NCI-H2171 (cell line): ENCODE measurements around the gene SYT1.
"Not testable (repeated sequence)": the region's sequence is repeated elsewhere in the genome, so short reads cannot be mapped to it uniquely, and the experiment has no call there.

Source experiments
- DNase-seq: peaks from one replicate; lab custom pipeline; 2025; lab: John Stamatoyannopoulos, UW

The SYT1 gene

DNA sequence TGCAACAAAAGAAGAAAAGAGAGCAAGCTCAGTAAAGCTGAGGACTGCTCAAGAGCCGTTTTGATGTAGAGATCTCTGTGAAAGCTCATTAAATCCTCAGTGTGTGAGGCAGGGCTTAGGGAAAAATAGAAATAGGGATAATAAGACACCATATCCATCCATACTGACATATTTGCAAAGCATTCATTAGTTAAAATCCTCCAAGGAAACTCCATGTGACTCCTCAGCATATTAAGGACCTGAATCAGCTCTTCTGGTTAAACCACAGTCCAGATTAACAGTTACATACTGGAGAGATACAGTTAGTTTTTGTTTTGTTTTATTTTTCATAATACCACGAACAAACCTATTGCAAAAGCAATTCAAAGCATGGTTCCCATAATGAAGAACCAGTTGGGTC is 538.0 kb downstream of the SYT1 start:
- DNase-seq: no peak

DNA sequence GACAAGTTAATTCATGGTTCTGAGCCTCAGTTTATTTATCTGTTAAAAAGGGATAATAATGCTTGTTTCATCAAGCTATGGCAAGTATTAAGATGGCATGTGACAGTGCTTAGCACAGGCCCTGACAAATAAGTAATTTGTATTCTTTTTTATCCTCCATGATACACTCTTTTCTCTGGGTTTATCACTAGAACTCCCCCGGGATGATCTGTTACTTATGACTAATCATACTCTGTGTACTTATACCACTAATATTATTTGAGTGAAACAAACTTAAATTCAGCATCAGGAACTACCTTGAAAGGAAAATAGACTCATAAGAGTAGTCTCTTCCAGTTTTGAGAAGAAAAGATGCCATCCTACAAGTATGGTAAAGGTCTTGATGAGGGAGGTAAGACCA is 542.4 kb downstream of the SYT1 start:
- DNase-seq: no peak

DNA sequence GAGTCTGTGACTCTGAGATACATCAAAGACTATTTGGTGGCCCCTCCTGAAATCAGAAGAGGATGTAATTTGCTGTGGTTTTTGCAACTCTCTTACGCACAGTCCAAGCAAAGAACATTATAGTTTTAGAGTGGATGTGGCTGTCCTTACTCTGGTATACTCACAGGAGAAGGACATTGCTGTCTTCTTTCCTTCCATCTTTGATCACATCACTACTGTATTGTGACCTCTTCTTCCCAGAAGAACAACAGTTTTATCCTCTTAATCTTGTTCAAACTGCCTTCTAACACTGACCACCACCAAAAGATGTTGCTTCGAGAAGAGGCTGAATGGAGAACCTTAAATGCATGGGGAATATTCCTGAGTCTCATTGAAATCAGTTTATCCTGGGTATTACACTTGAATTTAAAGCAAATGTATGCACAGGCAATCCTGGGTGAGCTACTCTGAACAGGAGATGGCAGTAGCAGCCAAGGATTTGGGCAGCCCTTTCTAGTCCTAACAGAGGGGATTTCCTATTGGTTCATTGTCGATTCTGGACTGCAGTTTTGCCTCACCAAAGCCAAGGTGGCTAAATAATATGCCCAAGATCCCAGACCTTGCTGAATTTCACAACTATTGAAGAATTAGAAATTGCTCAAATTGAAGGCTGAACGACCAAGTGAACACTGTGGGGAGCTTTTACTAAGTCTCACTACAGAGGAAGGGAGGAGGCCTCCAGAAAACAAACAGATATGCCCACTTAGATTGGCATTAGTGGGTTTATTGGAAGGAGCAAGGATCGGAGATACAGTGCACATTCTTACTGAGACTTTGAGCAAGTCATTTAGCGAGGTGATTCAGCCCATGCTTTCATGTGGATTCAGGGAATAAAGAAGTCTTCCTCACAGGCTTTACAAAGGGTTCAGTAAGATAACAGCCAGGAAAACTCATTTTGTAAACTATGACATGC is 543.4 kb downstream of the SYT1 start:
- DNase-seq: peak; percentile 14

DNA sequence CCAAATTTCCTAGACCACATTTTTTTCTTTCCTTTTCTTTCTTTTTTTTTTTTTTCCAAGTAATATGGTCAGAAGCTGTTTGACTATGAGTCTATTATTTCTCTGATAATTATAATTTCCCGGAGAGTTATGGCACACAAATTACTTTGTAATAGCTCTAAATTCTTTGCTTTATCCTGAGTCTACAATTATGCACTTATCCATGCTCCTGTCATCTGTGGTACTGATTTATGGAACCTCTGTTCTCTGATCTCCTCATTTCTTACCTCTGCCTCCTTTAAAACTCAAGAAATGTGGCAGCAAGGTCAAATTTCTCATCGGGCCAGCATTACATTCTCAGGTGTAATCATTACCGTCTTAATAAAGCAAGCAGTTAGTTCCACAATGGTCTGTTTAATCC is 544.1 kb downstream of the SYT1 start:
- no peak for DNase-seq

DNA sequence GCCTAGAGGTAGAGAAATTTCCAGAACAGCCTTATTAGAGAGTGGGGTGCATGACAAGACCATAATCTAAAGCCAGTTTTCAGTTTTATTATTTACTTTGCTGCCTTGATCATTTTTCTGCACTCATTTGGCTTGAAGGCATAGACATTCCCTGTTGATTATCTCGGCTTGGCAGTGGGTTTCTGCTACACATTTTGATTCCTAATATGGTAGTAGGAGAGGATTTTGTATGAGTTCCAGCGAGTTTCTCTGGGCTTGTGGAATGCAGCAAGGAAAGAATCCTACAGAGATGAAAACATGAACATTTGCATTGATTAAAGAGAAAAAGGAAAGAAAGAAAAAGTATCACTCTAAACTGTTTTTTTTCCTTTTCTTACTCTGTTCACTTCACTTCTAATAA is 545.0 kb downstream of the SYT1 start:
- no peak for DNase-seq

DNA sequence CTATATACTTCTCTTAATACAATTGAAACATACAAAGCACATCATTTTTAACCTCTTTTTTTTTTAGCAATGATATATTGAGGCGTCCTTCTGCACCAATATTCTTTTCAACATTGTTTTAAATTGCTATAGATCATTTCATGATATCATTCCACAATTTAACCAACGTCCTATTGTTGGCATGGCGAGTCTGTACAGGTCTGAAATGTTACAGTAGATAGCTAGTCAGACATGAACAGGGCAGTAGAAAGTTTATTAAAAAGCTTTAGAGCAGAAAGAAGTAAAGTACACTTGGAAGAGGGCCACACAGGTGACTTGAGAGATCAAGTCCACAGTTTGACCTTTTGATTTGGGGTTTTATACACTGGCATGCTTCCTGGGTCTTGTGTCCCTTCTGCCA is 547.2 kb downstream of the SYT1 start:
- DNase-seq: no peak

DNA sequence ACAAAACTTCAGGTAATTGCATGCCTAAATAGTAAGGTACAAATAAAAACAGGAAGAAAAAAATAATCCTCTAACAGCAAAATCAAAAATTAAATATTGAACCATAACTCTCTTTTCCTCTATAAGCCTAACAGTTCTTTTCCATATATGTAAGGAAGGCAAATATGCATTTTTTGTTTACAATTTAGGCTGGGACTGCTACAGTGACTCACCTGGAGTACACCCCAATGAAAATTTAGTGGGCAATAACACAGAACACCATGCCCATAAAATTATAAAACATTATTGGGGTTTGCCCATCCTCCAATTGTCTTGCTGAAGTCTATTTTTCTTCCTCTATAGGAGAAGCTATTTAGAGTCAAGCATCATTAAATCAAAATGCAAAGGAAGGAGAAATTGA is 549.2 kb downstream of the SYT1 start:
- DNase-seq: no peak

DNA sequence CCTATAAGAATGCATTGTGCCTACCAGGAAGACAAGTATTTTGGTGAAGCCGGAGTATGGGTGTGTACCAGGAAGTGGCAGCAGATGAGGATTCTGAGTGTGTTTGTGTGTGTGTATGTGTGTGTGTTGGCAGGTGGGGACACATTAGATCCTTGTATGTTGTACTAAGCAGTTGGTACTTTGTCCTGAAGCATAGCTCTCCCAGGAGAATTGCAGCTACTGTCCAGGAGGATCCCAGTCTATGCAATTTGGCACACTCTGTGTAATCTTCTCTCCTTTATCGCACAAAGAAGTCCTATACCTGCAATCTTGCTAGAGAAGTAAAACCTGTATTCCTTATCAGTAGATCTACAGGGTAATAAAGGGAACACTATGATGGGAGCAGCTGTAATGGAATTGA is 549.7 kb downstream of the SYT1 start:
- DNase-seq: no peak

DNA sequence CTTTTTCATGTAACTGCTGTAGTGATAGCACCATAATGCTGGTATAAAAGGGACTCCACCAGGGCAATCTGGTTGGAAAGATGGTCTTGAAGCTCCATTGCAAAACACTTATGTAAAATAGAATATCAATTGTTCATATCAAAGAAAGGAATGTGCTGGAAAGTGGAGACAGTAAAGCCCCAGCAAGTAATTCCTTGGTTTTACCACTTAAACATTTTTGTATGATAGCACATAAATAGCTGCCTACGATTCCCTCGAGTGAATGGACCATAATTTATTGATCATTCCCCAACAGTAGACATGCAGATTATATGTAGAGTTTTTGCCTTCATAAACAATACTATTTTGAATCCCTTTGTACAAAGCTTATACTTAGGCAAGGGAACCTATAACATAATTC is 550.7 kb downstream of the SYT1 start:
- DNase-seq: no peak

DNA sequence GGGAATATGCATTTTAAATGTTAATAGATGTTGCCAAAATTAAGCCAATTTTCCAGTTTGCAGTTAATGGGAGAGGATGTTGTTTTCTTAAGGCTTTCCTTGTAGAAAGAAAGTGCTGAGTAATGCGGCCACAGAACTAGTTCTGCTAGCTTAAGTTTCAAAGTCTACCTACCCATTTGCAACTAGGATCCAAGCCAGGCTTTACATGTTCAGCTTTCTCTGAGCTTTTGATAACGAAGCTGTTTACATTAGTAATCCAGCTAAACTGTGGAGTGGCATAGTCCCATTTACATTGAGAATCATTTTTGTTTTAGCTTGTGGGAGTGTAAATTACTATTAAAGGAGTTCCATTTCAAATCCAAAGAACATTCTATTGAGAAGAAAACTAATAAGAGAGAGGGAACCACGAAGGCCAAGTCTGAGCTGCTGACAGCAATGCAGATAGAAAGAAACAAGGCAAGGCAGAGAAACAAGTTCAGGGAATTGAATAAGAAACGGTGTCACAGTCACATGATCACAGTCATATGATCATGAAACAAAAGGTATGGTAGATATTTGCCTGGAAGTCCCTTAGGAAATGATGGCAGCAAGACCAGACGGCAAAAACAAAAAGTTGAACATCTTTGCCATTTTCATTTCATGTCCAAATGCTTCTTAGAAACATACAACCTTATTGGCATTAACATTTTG is 551.3 kb downstream of the SYT1 start:
- no peak for DNase-seq

DNA sequence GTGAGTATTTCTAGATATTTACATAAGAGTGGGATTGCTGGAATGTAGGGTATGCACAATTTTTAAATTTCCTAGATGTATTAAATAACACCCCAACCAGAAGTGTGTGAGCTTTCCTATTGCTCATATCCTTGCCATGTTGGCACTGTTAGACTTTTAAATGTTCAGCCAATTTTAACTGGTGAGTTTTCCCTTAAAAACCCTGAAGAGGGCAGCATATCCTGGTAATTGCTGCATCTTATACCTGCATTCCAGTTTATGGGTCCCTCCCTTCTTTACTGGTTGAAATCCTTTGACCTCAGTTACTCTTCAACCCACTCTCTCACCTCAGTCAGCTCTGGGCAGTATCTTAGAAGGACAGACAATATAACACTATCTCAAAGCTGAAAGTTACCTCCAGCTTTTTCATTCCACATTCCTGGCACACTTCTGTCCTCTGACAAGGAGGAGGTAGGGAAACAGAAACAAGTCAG is 555.6 kb downstream of the SYT1 start:
- no peak for DNase-seq

DNA sequence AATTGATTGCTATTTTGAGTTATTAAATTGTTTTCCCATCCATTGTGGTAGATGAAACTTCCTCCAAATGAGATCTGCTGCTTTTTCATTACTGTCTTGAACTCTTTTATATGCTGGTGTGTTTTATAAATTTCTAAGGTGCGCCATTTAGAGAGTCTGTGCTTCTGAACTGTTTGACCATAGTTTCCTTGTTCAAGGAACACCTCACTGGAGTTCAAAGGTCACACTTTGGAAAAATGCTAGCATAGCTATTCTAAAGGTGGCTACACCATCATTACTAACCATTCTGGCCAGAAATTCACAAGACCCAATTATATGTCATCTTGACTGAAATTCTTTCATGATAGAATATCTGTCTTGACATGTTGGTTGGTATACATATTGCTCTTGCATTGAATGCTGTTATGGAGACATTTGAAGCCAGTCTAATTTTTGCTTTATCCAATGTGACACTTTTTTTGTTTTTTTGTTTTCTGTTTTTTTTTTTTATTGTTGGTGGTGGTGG is 556.7 kb downstream of the SYT1 start:
- DNase-seq: no peak

DNA sequence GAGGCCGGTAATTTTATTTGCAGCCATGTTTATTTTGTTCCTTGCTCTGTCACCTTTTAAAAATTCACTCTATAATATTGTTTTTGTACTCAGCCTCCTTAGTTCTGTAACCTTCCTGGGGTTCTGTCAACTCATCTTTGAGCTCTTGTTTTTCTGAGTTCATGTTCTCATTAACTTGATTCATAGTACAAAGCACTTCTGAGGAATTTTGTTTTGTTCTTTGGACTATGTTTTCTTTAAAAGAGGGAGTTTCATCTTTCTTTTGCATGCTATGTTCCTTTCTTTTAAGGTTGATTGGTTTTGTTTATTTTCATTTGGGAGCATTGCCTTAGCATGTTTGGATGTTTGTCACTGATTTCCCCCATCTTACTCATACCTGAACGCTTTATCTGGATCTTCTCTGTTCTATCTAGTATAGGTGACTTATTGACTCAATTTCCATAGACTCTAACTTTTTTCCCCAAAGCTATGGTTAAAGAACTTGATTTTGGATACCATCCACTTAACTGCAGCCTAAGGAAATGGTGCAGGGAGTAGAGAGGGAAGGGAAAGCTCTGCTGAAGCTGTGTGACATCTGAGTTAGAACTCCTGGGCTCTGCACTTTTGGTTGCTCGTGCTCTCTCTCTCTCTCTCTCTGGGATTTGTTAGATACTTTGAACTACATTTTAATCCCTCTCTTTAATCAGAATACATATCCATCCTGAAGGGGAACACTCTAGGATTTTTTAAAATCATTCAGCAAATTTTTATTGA is 557.7 kb downstream of the SYT1 start:
- DNase-seq: no peak

DNA sequence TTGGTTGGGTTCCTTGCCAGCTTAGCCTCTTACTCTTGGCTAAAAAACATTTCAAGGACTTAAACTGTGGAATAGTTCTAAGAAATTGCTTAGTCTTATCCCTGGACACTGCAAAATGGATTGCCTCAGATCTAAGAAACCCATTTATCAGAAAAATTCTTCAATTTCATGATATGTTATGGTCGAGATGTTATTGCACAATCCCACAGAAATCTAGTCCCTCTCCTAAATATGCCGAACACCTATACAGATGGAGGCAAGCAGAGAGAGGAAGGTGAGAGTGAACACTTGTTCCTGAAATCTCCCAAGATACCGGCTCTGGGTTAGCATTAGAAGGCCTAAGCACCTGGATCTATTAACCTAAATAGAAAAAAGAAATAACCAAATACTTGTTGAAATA is 559.0 kb downstream of the SYT1 start:
- no peak for DNase-seq

DNA sequence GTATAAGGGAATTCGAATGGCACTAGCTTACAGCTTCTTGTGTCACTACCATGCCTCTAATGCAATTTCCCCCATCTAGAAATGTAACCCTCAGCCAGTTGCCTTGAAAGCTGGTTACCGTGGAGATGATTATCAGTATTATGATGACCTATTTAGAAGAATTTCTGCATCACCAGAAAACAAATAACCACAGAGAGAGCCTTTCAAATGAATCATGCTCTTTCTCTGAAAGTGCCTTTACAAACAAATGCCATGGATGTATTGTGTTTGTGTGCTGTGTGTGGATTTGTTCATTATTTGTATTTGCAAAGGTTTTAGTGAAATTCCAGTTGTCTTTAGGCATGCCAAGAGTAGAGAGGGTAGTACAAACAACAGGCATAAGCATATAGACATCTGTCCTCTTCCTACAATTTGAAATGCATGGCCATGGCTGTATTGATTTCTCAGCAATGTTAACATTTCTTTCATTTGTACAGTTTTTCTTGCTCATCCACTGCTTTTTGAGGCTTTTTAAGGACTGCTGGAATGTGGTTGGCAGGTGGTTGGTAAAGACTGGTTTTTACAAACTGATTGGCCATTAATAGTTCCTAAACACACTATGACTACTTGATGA is 559.6 kb downstream of the SYT1 start:
- DNase-seq: no peak

DNA sequence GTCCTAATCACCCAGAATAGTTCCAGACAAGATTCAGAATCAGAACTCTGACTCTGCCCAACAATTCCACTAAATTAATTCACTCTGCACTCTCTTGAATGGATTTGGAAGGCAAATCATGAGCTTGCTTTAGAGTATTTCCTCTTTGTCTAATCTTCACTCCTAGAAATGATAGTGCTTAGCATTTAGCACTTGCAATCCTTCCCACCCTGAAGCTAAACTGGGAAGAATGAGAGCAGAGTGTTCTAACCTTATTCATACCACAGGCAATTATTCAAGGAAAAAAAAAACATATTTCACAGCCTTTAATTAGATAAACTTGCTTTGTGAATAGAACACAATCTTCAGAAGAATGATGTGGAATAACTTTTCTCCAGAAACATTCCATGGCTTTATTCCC is 561.5 kb downstream of the SYT1 start:
- no peak for DNase-seq

DNA sequence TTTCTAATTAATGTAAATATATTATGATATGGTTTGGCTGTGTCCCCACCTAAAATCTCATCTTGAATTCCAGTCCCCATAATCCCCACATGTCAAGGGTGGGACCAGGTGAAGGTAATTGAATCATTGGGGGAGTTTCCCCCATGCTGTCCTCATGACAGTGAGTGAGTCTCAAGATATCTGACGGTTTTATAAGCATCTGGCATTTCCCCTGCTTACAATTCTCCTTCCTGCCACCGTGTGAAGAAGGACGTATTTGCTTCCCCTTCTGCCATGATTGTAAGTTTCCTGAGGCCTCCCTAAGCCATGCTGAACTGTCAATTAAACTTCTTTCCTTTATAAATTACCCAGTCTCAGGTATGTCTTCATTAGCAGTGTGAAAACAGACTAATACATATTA is 562.2 kb downstream of the SYT1 start:
- DNase-seq: not testable (repeated sequence)

DNA sequence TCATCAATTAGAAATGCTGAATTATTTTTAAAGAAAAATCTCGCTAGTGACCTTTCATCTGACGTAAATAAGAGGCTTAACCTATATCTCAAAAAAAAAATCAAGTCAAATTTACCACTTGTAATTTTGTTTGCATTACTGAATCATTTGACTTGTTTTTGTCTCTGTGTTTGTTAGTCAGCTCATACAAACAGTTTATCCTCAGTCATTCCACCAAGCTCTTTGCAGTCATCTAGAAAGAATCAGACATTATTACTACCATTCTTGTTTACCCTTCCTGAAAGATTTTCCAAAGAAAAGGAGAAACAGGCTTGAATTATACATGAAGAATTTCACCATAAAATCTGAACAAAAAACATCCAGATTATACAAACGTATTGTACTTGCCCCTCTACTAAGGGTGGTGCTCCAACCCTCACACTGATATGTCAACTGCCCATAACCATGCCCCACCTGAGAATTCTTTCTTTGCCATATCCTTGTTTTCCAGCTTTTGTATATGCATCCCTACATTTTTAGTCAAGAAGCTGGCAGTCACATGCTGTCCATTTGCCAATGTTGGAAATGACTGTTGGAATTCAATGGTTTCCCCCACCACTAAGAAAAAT is 569.0 kb downstream of the SYT1 start:
- no peak for DNase-seq

DNA sequence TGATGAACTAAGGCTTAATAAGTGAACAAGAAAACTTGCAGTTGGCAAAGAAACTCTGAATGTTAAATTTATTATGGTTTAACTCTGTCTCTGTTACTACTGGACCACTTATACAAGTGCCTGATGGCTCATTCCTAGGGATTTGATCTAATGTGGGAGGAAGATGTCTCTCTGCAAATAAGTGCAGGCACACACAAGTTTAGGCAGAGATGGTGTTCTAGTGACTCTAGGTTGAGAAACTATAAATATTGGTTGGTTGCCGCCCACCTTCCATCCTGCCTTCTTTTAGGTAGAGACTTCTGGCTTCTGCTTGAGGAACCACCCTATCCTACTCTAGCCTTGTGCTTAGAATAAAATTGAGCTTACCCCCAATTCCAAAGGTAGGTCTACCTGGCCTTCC is 570.0 kb downstream of the SYT1 start:
- no peak for DNase-seq

DNA sequence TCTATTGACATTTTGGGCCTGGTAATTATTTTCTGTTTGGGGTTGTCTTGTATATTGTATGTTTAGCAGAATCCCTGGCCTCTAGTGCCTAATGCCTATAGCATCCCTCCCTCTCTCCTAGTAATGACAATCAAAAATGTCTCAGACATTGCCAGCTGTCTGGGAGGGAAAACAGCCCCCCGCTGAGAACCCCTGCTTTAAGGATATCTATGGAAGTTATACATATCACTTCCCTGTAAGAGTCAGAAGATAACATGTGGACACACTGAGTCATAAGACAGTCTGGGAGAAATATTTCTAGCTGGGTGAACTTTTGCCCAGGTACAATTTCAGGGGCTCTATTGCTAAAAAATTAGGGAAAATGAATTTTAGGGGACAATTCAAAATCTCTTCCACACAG is 571.2 kb downstream of the SYT1 start:
- DNase-seq: no peak

DNA sequence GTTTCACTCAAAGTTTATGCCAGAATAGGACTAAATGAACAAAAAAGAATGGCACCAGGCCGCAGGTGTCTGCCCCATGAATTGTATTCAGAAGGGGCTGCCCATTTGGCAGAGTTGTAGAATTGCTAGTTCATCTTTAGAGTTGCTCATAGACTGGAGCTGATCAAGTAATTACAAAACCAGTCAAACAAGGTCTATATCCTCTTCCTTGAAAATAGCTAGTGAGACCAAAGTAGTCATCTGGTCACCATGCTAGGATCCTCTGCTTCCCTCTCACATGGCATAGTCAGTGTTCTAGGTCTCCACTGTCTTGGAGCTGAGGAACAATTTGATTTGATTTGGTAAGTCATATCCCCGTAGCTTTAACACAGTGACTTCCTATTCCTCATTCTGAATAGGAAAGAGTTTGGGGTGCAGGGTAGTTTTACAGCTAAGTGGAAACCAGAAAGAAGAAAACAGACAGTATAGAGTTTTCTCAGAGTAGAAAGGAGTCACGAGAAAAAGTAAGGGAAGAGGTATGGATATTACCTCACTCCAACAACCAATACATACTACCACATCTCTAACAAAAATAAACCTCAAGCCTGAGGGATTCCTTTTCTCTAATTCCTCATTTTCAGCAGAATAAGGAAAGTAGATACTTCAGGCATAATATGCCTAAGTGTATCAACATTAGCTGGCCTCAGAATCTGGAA is 574.1 kb downstream of the SYT1 start:
- no peak for DNase-seq
